ENCODE results near the gene CDHR3.

The CDHR3 gene

GRCh38 chr7:106031300-106032035 lies 68.4 kb downstream of the CDHR3 start:
- peak; percentile 68 for DNase-seq

- DNase-seq = no peak
Observed at GRCh38 chr7:106032295-106032694, 69.2 kb downstream of the CDHR3 start.

- DNase-seq = no peak
Observed at GRCh38 chr7:106033735-106034134, 70.7 kb downstream of the CDHR3 start.

- no peak for DNase-seq
Observed at GRCh38 chr7:106034383-106034782, 71.3 kb downstream of the CDHR3 start.

- no peak for DNase-seq
Observed at GRCh38 chr7:106035568-106035967, 72.5 kb downstream of the CDHR3 start.

GRCh38 chr7:106036004-106036403 lies 72.9 kb downstream of the CDHR3 start:
- DNase-seq = no peak

- DNase-seq = no peak
Observed at GRCh38 chr7:106037489-106038176, 74.6 kb downstream of the CDHR3 start.

GRCh38 chr7:106038289-106038688 lies 75.2 kb downstream of the CDHR3 start:
- no peak for DNase-seq

GRCh38 chr7:106038916-106039315 lies 75.9 kb downstream of the CDHR3 start:
- no peak for DNase-seq

DNA sequence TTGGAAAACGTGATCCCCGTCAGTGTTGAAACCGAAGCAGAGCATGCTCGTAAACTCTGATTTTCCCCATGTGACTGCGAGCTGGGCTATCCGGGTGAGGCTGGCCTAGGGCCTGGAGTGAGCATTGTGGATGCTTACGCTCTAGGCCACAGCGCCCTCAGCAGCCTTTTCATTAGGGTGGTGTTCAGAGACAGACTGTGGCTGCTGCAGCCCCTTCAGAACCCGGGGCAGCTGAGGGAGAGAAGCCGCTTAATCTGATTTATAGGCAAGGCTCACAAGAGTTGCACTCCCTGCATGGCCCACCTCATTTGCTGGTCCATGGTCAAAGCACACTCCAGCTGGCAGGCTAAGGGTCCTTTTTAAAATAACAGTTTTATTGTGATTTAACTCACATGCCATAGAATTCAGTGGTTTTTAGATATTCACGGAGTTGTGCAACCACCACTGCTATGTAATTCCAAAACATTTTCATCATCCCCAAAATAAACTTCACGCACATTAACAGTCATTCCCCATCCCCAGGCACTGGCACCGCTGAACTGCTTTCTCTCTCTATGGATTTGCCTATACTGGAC lies 76.5 kb downstream of the CDHR3 start:
- DNase-seq = no peak

- no peak for DNase-seq
Observed at GRCh38 chr7:106041140-106041717, 78.2 kb downstream of the CDHR3 start.

GRCh38 chr7:106042196-106042611 lies 79.1 kb downstream of the CDHR3 start:
- DNase-seq = no peak

DNA sequence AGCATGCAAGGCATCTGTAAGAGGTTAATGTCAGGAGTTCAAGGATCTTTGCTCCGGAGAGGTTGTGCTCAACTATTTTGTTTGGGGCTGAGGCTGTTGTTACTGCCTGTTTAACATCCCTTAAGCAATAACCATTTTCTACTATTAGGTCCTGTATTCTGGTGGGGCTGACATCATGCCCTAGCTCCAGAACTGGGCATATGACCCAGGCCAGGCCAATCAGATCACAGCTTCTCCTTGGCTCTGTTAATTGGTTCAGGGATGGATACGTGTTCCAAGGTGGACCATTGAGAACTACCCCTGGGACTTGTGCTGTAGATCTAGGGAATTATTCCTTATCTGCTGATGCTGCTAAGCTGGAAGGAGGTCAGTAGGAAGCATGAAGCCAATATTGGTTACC lies 82.1 kb downstream of the CDHR3 start:
- DNase-seq = no peak

DNA sequence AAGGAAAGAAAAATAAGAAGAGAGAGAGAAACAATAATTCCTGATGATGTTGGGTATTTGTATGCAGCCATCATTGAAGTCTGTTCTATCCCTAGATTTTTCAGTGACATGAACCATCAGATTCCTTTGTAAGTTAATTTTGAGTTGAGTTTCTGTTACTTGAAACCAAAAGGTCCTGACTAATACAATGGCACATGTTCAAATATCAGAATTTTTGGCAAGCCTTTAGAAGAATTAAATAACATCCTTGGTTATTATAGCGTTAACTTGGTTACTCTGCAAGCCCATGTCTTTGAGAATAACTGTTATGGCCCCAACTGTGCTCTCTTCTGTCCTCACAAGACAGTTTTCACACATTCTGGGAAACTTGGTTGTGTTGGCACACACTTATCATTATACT lies 82.5 kb downstream of the CDHR3 start:
- DNase-seq = no peak

GRCh38 chr7:106047184-106047583 lies 84.1 kb downstream of the CDHR3 start:
- DNase-seq = no peak

DNA sequence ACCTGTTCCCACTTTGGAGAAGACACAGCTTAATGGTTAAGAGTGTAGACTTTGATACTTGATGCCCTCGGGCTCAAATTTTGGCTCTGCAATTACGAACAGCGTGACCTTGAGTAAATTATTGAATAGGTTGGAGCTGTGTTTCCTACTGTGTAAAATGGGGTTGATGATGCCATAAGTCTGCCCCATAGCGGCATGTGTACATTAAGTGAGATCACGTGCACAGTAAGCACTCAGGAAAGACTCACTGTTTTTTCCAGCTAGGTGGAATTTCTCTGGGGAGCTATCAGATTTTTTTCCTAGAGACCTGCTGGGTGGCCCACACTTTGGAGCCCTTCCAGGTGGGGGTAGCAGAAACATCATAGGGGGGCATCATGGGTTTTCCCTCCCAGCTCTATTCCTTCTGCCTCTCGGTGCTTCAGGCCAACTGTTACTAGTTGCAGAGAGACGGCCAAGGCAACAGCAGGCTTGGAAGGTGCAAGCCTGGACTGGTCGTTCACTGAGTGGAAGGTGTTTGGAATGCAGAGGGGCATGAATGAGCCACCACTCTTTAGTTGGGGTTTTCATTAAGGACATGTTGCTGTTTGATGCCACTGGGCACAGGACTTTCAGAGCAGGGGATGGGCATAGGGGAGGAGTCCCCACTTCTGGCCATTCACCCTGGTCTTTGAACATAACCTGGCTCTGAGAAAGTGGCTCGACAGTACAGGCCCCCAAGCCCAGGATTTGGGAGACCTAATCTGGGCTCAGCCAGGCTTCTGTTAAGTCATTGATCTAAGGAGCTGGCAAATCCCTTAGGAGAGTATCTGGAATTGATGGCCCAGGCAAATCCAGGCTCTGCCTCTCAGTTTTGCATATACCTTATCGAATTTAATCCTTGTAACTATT lies 85.0 kb downstream of the CDHR3 start:
- no peak for DNase-seq

- DNase-seq = no peak
Observed at GRCh38 chr7:106048706-106049020, 85.6 kb downstream of the CDHR3 start.

GRCh38 chr7:106049139-106049752 lies 86.2 kb downstream of the CDHR3 start:
- DNase-seq = no peak

- DNase-seq = no peak
Observed at GRCh38 chr7:106050002-106050745, 87.1 kb downstream of the CDHR3 start.

DNA sequence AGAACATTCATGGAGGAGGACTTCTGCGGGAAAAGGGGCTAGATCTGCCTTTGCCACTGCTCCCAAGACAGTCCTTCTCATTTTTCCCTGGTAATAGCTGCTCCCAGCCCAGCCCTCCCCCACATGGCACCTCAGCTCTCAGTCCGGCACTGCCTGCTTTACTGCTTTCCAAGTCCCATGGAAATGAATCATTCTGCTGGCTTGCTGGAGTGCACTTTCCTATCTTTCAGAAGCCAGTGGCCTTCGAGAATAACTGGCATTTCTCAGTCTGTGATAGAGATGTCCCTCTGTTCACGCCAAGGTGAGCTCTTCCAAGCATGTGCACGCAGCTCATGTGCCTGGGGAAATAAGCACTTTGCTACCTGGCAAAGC lies 87.7 kb downstream of the CDHR3 start:
- no peak for DNase-seq

DNA sequence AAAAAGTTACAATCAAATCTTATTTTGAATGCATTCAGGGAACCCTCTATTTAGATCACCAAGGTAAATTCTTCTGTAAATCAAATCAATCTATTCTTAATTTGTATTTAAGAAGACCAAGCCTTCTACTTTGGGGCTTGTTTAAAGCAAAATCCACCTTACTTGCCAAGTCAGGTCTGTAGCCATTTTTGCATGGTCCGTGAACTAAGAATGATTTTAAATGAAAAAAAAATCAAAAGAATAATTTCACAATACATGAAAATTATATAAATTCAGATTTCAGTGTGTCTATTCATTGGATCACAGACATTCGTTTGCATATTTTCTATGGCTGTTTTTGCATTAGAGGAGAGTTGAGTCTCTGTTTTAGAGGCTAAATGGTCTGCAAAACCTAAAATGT lies 89.6 kb downstream of the CDHR3 start:
- DNase-seq = no peak

GRCh38 chr7:106053109-106053508 lies 90.0 kb downstream of the CDHR3 start:
- DNase-seq = no peak
